DMS153 treated with DMSO at 0.1 percent for 48 hours (cell line): ENCODE measurements around the gene FMNL2.

Source experiments
- DNase-seq: peaks from one replicate; lab custom pipeline; 2025; ENCODE audit not compliant: unreplicated experiment; lab: John Stamatoyannopoulos, UW

FMNL2 gene

DNA sequence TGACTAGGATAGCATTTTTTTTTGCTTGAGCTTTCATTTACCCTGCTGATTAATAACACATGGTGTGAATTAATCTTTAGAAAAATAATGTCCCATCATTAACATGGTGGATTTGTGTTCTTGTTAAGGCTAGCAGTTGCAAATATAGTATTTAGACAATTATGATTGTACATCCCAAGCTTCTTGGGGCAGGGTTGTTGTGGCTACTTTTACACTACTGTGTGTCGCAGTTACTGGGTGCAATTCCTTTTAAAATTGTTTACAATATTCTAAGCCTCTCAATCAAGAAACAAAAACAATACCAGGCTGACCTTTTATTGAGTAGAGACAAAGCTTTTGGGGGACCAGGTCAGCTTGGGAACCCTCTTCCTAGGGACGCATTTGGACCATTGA is 2.5 kb downstream of the FMNL2 start:
- DNase-seq: no peak

DNA sequence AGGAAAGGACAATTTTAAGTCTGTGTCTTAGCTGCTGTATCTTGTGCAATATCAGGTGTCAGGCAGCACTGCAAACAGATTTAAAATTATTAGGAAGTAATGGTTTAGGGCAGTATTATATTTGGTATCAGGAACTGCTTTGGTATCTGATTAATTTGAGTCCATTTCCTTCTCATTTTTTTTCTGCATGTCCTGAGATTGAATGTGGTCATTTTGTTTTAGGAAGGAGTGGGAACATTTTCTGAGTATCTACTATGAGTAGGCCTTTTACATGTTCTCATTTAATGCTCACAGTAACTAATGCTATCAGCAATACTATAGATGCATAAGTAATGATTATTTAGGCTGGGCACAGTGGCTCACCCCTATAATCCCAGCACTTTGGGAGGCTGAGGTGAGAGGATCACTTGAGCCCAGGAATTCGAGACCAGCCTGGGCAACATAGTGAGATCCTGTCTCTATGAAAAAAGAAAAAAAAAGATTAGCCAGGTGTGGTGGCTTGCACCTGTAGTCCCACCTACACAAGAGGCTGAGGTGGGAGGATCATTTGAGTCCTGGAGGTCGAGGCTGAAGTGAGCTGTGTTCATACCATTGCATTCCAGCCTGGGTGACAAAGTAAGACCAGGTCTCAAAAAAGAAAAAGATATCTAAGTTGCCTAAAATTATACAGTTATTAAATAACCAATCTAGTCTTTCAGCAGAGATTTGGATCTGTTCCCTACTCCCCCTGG is 4.7 kb downstream of the FMNL2 start:
- DNase-seq: no peak

DNA sequence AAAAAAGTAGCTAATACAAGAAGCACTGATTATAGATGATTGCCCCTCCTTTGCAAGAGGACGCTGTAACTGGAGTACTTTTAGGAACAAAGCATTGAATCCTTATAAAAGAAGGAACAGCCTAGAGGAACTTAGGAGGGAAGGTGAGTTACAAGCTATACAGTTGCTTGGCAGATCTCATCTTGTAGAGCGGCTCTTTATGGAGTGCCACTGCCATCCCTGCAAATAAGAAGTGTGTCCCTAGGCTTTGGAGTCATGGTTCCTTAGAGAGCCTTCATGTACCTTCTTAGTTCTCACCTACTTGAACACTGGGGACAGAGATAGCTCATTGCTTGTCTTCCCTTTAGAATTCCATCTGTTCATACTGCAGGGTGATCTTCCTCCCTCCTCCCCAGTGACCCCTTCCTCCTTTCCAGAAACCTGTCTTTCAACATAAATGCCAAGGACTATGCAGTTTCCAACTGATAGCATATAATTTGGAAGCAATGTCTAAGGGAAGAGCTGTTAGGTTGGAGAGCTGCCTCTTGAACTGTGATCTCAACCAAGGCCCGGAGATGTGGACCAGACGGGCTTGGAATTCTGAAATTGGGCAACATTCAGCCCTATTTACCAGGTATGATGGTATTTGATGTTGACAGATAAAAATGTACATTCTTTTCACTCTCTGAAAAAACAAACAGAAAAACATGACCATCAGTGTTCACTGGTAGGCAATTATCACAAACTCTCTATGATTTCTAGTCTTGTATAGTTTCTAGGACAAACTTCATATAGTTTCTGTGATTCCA is 7.5 kb downstream of the FMNL2 start:
- DNase-seq: no peak

DNA sequence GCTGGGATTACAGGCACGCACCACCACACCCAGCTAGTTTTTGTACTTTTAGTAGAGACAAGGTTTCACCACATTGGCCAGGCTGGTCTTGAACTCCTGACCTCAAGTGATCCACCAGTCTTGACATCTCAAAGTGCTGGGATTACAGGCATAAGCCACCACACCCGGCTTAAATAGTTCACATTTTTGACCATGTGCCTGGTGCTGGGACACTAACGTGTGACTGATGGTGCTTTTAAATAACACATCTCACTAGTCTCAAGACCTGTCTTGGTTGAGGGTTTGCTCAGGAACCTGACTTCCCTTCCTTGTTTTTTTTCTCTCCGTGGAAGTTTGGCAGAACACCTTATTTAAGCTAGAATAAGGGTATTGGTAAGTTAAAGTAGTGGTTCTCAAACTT is 8.5 kb downstream of the FMNL2 start:
- DNase-seq: no peak

DNA sequence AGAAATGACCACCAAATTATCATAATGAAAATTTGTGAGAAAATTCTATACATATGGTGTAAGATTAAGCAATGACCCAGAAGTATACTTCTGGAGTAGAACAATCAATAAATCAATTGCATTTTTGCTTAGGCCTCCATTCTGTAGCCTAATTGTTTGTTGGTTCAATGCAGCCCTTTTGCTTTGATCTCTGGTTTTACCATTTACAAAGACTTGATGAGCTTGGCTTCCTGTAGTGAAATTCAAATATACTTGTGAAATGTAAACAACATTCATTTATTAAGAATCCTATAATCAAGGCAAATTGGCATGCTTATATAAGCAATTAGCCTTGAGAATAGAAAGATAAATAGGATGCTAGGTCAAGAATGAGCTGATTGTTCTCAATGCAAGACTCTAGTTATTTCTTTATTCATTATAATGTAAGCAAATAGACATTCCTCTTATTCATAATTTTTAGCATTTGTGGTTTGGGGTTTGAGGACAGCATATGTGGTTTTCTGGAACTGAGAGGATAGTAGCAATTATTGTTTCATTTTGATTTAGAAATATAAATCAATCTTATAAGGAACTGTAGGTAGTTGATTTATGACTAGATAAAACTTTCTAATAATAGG is 9.7 kb downstream of the FMNL2 start:
- DNase-seq: no peak

DNA sequence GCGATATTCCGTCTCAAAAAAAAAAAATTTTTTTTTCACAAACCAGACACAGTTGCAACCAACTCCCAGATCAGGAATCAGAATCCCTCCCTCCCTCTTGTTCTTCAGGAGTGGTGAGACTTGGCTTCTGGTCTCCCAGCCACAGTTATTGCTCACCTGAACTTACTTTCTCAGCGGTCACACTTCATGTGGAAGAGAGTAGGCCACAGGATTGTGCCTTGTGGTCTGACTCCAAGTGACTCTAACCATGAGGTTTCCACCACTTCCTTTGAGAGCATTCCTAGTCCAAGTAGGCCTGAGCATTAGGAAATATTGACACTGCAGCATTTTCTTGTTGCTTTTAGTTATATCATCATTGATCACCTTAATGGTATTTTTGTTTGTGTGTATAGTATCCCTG is 12.1 kb downstream of the FMNL2 start:
- DNase-seq: no peak

DNA sequence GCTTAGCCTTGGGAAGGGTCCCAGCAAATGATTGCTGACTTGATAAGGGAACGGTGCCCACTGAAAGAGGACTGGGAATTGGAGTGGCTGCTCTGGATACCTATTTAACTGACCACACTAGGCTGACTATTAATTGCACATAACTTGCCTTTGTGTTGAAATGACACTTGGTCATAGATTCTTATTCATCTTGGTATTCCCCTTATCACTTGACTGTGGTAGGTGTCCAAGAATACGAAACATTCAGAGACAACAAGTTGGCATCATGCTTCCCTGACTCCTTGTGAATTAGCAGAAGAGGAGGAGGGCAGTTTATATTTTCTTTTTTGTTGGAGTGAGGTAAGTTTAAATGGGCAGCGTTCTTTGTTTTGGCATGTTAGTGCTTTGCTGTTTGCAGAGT is 13.4 kb downstream of the FMNL2 start:
- DNase-seq: no peak

DNA sequence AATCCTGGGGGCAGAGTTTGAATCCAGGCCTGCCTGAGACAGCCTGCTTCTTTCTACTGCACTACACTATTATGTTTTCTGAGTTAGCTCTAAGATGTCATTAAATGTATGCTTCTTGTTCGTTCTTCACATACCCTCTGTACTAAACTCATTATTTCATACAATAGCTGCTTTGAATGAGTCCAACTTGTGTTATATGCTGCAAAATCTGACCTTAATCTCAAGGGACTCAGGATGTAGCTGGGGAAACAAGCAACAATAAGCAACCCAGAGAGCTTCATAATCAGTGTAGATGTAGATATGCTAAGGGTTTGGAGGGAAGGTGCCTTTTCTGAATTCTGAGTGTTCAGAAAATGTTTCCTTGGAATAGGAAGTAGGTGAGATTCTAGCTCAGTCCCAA is 14.4 kb downstream of the FMNL2 start:
- DNase-seq: no peak

DNA sequence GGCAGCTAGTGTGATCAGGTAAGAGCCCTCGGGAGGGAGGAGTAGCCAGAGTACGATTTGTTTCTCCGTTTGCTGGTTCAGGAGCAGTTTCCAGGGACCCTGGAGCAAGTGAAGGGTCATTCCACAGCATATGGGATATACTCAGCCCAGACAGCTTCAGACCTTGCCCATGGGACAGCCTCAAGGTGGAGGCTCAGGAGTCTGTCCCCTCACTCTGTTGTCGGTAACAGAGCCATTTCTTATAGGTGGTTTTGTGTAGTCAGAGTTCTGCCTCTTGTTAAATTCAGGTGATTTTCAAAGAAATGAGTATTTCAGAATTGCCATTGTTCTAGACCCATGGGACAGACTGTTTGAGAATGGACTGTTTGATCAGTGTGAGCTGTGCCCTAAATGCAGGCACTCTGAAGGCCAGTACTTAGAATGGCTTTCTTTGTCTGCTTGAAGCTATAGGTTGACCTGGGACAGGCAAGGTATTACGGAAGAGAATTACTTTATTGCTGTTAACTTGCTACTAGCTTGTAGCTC is 15.2 kb downstream of the FMNL2 start:
- DNase-seq: no peak

DNA sequence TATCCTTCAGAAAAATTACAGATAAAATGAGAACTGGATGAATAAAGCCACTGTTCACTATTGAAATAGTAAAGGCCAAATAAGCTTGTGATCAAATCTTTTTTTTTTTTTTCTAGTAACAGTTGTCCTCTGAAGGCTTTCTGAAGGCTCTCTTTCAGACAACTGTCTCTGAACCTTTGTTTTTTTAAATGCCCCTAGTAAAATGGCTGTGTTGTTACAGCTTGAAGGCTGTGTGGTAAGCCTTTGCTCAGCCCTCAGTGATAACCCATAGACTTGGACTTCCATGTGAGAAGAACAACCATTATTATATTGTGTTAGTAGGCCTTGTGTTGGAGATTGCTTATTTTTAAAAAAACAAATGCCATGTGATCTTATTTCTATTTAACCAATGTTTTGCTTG is 17.6 kb downstream of the FMNL2 start:
- DNase-seq: no peak

DNA sequence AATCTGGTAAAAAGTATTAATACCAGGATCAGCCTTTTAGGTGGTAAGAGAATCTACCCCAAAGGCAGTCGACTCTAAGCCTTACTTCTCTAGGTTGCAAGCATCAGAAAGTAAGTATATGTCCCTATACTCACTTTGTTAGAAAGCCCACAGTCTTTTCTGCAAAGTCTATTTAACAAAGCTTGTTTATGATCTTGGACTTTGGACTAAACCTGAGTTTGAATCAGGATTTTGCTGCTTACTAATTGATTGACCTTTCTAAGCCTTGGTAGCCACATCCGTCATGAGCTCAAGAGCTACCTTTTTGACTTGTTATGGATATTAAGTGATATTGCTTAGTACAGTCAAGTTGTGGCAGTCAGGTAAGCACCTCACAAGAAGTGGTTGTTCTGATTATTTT is 18.4 kb downstream of the FMNL2 start:
- DNase-seq: no peak

DNA sequence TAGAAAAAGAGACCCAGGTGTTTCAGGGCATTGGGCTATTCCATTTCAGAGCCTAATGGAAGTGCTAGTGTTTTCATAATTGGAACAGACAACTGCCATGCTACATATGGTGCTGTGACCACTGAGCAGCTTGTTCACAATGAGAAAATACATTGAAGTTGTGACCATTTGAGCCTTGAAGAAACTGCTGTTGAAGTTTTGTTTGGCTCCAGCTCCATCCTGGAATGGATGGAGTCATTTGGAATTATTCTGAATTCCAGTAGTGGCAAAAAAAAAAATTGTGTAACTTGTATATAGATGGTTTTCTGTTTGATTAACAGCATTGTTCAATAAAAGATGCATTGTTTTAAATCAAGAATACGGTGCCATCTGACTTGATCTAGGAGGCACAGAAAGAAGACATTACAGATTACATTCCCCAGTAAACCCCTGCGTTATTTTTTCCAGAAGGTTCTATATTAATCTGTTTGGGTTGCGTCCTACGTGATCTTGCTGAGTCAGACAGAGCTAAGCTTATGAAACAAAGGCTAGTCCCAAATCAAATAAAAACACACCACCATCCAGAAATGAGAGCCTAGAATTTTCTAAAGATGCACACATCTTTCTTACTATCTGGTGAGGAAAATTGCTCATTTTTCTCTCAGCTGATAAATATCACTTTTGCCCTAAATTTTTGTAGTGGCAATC is 19.2 kb downstream of the FMNL2 start:
- no peak for DNase-seq

DNA sequence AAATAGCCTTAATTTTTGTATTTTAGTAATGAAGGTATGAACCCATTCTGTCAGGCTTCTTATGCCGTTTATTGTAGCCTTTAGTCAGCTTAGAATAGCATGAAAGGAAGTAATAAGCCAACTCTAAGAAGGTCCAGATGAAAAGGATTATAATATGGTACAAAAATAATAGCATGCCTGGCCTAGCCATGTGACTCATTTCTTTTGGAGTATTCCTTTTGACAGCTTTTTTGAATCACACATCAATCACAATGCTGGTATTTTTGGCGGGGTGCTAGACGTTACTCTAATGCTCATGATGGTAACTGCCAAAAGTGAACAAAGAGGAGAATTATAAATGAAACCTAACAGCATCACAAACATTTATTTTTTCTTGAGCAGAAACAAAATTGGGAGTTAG is 19.9 kb downstream of the FMNL2 start:
- no peak for DNase-seq

DNA sequence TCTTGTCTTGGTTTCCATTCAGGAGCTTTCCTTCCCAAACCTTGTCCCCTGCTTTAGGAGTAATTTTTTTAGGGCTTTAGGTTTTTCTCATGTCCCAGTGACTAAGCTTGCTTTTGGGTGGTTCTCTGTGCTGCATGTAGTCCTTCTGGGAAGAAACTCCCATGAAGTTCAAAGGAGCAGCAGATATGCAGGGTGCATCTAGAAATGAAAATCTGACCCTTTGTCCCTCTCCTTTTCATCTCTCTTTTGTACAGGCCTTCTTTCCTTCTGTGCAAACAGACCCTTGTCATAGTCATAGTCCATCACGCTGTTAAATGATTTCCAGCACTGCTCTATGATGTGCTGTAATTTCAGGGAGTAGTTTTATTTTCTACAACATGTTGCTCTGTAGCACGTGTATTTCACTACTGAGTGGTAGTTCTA is 20.4 kb downstream of the FMNL2 start:
- no peak for DNase-seq

DNA sequence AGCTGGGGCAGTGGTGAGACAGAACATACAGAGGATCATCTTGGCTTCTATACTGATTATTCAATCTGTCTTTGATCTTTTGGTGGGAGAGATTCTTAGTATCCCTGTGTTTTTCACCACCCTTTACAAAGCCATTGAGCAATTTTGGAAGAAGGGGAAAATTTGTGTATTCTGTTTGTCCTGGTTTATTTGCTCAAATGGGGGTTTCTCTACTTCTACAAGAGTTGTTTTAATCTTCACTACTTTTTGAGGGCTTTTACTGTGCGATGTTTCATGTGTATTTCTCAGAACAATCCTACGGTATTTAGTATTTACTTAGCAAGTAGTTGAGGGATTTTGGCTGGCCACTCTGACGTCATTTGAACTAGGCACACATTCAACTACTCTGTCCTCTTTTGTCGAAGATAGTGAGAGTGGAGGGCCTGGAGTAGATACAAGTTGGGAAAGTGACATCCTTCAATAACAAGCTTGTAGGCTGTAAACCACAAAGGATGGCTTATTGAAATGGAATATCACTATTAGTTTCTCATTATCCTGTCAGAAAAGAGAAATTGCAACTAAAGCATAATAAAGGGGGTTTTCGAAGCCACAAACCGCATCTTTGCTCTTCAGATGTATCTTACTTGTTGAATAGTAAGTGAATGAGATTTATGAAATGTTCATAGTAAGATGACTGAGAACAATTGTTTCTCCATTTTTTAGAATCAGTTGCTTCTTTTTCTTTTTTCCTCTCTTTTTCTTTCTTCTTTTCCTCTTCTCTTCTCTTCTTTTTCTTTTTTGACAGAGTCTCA is 24.8 kb downstream of the FMNL2 start:
- DNase-seq: no peak

DNA sequence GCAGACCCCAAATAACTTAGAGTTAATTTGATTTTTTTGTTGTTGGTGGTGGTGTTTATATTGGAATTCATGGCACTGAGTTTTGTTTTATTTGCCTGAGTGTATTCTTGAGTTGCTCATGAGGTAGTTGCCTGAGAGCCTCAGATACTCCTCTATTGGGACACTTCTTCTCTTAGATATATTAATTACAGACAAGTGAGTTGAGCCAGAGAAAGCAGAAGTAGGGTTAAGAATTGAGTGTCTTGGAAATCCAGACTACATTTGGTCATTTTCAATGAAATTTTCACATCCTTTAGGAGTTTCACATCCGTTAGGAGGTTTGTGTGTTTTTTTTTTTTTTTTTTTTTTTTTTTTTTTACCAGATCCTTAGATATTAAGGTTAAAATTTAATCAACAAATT is 29.0 kb downstream of the FMNL2 start:
- no peak for DNase-seq

DNA sequence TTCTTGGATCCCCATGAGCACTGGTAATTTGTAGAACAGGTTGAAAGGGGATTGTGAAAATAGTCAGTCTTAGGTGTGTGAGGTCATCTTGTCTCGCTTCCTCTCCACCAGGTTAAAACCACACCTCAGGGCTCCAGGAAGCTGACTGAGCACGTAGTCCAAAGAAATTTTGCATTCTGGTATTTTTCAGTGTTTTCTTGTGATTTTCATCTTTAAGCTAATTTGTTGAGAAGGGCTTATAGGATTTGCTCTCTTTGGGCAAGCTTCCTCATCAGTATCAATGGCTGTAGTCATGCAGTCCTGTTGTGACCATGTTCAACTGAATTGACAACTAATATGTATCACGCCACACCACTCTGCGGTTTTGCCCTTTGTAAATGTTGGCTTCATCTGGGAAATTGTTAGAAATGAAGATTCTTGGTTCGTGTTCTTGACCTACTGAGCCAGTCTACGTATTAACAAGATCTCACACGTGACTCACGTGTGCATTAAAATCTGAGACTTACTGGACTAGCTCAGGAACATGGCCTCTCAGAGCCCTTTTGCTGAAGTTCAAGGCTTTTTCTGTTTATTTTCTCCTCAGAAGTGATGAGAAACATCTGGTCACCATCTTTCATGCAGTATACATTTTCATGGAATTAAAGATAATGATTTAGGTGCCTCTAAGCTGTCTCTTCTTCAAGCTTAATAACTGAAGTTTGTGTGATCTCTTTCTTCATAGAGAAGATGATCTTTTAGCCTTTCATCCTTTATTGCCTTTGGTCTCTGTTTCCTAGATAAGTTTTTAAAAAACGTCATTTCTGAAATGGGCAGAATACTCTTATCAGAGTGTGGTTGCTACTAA is 32.8 kb downstream of the FMNL2 start:
- no peak for DNase-seq

DNA sequence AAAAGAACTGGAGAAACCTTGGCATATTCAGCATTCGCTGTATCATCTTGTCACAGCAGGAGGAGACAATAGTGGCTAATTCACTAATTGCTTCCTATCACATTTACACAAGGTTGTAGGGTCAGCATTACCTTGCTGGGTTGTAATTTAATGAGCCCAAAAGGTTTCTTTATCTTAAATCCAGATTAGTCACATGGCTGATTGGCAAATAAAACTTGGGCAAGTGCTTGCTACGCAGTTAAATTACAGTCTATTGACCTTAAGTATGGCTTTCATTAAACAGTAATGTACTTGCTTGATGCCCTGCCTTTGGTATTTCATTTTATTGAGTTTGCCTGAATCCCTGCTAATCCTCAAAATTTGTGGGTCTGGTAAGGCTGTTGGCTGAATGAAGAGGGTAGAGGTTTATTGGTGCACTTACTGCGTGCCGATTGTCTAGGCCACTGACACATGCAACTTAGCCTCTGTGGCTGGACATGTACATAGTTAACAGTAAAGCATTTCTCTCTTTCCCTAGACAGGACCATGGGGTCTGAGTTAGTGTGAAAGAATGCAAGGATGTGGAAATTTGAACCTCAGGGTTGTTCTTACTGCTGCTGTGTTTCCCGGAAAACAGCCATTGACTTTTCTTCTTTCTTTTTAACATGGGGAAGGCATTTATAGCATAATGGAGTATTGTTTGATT is 34.3 kb downstream of the FMNL2 start:
- no peak for DNase-seq

DNA sequence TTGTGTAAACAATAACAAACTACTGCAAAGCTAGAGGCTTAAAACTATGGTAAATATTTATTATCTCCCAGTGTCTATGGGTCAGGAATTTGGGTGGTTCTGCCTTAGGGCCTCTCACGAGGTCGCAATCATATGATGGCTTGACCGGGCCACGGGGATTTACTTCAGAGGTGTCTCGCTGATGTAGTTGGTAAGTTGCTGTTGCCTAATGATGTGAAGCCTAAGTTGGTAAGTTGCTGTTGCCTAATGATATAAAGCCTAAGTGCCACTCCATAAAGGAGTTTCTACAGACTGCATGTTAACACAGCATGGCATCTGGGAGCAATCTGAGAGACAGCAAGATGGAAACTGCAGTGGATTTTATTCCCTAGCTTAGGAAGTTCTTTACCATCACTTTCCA is 35.8 kb downstream of the FMNL2 start:
- no peak for DNase-seq
